ENCODE data around the gene ALX3.
A peak's percentile ranks its signal among the peaks of the same experiment; 100 is the strongest.
"Not testable (repeated sequence)": the region's sequence is repeated elsewhere in the genome, so short reads cannot be mapped to it uniquely, and the experiment has no call there.

The ALX3 gene

DNA sequence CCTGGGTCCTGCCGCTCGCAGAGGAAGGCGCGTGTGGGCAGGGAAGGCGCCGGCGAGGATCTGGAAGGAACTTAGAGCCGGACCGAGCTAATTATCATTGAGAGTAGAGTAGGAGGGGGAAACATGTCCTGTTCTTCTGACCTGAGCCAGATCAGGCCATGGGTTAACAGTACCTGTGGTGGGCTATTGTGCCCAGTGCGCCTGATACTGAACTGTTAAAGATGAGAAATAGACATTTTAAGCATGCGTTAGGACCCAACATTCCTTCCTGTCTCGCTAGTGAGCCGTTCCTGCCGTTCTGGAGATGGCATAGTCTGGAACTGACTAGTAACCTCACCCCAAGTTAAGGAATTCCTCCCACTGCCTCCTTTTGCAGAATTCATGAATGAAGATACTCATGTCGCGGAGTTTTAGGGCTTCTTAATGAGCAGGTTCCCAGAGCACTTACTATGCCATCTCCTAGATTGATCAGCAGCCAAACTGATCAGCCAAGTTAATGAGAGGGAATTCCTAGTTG is 35.2 kb downstream of the ALX3 start:
- peak overlapping the region; percentile 91 for H3K27ac ChIP-seq
- TF ChIP-seq, protein P1, sequence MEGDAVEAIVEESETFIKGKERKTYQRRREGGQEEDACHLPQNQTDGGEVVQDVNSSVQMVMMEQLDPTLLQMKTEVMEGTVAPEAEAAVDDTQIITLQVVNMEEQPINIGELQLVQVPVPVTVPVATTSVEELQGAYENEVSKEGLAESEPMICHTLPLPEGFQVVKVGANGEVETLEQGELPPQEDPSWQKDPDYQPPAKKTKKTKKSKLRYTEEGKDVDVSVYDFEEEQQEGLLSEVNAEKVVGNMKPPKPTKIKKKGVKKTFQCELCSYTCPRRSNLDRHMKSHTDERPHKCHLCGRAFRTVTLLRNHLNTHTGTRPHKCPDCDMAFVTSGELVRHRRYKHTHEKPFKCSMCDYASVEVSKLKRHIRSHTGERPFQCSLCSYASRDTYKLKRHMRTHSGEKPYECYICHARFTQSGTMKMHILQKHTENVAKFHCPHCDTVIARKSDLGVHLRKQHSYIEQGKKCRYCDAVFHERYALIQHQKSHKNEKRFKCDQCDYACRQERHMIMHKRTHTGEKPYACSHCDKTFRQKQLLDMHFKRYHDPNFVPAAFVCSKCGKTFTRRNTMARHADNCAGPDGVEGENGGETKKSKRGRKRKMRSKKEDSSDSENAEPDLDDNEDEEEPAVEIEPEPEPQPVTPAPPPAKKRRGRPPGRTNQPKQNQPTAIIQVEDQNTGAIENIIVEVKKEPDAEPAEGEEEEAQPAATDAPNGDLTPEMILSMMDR (conservative IDR thresholded peaks at IDR 0.05) = no peak

DNA sequence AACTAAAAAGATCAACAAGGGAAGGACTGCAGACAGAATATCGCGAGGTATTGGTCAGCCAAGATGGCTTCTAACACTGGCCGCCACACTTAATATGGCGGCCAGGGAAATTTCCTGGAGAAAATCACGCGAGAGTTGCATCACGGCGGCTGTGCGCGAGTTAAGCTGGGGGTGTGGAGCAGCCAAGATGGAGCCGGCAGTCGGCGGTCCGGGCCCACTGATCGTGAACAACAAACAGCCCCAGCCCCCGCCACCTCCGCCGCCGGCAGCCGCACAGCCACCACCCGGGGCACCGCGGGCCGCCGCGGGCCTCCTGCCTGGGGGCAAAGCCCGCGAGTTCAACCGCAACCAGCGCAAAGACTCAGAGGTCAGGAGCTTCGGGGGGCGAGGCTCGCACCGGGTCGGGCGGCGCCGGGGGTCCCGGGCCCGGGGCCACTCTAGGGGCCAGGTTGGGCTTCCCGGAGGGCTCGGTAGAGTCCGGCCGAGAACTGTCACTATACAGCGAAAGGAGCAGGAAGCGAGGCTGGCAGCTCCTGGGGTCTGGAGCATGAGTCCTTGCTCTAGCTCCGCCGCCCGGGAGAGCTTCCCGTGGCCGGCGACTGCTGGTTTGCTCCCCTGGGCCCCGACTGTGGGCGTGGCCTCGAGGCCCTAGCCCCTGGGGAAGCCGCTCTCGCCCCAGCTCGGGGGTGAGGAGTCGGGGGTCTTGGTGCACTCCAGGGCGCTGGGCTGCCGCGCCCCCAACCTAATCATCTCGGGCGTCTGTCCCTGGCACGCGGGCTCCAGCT is 35.8 kb downstream of the ALX3 start, which contains the start of gene STRIP1:
STRIP1 (plus strand) TSS at position 174 of the 785 bp plus-strand sequence; CDS start at position 188, 14 bp downstream.
- peak within 1 kb of the TSS; percentile 91 for H3K27ac ChIP-seq
- TF ChIP-seq, protein P1 (conservative IDR thresholded peaks at IDR 0.05) = no peak

DNA sequence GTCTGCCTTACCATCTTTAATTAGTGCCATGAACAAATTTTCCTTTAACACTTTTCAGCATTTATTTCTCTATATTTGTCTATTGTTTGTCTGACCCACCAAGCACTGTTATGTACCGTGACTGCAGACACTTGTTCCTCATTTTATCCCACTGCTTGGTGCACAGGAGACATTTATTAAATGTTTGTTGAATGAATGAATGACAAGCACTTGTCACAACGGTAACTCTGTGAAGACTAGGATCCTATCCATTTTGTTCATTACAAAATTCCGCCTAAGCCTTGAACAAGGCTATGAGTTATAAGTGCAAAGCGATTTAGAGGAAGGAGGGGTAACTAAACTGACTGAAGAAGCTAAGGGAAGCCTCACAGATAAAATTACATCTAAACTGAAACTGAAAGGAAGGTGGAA is 36.4 kb downstream of the ALX3 start:
- TF ChIP-seq, protein P1 (conservative IDR thresholded peaks at IDR 0.05) = no peak
- H3K27ac ChIP-seq = peak overlapping the region; percentile 91

- TF ChIP-seq, protein P1 (conservative IDR thresholded peaks at IDR 0.05) = no peak
- H3K27ac ChIP-seq = peak overlapping the region; percentile 91
These were observed 37.1 kb downstream of the ALX3 start for GRCh38 chr1:110033421-110033820.

DNA sequence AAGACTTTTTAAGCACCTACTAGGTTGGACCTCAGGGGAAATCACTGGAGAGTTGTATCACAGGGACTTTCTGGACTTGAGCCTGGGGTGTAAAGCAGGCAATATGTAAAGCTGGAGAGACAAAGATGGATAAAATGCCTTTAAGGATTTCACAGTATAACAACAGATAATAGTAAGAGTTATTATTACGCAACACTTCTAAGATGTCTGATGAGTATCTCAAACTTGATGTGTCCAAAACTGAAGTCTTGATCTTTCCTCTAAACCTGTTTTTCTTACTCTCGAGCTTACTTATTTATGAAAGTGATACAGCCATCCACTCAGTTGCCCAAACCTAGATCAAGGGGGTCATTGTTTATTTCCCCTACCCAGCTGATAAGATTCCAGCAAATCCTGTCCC is 38.1 kb downstream of the ALX3 start:
- H3K27ac ChIP-seq = no peak overlapping the region
- TF ChIP-seq, protein P1 (conservative IDR thresholded peaks at IDR 0.05) = no peak

- H3K27ac ChIP-seq = not testable (repeated sequence)
These were observed 39.8 kb downstream of the ALX3 start for GRCh38 chr1:110030687-110031086.

DNA sequence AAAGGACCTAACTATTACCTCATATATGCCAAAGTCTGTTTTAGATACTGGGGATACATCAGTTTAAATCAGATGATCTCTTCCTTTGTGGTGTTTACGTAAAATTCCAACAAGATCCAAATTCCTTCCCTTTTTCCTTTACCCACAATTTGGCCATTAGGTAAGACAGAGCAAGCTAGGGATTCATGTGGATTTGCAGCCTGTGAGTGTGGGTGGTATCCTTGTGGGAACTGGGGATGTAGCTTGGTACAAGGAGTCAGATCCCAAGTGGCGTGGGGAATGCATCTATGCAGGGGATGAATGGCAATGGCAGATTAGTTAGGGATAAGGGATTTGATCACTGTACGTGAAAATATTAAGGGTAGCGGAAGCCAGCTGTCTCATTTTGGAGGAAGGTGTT is 45.9 kb downstream of the ALX3 start:
- no peak overlapping the region for H3K27ac ChIP-seq
- TF ChIP-seq, protein P1 (conservative IDR thresholded peaks at IDR 0.05) = no peak

- TF ChIP-seq, protein P1 (conservative IDR thresholded peaks at IDR 0.05) = no peak
- H3K27ac ChIP-seq = no peak overlapping the region
These were observed 49.2 kb downstream of the ALX3 start for GRCh38 chr1:110021285-110021684.

Measured in VCaP (cell line).